Epidermal melanocyte (primary cell): Measurements from ENCODE around the gene HYAL1.
"Not testable (repeated sequence)": the region's sequence is repeated elsewhere in the genome, so short reads cannot be mapped to it uniquely, and the experiment has no call there.

Experiments
- DNase-seq: peaks from one replicate; pipeline ENCODE4 v3.0.0; 2011; ENCODE audit warnings: low spot score; ENCODE audit not compliant: insufficient read length

HYAL1 gene

DNA sequence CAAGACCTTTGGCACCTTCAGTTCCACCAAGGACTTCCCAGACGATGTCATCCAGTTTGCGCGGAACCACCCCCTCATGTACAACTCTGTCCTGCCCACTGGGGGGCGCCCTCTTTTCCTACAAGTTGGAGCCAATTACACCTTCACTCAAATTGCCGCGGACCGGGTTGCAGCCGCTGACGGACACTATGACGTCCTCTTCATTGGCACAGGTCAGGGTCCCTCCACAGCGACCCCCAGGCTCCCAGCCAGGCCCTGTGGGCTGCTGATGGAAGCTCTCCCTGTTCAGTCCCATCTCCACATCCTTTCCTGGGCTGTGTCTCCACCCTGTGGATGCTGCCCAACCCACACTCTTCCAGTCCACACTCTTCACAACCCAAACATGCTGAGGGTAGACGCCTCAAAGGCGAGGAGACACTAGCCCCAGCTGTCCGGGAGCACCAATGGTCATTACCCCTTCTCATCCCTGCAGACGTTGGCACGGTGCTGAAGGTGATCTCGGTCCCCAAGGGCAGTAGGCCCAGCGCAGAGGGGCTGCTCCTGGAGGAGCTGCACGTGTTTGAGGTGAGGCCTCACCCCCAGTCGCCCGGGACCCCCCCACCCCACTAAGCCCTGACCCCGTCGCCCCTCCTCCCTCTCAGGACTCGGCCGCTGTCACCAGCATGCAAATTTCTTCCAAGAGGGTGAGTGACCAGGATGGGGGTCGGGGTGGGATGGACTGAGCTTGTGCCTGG, 28.8 kb downstream of the HYAL1 start:
- no peak for DNase-seq

DNA sequence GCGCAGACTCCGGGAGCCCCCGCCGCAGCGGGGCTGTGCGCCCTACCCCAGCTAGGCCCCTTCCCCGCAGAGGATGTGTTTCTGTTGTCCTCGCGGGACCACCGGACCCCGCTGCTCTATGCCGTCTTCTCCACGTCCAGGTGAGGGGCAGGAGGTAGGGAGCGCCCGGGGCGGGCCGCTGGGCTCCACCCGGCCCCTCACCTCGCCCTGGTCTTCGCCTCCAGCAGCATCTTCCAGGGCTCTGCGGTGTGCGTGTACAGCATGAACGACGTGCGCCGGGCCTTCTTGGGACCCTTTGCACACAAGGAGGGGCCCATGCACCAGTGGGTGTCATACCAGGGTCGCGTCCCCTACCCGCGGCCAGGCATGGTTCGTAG, 29.7 kb downstream of the HYAL1 start:
- DNase-seq = no peak

DNA sequence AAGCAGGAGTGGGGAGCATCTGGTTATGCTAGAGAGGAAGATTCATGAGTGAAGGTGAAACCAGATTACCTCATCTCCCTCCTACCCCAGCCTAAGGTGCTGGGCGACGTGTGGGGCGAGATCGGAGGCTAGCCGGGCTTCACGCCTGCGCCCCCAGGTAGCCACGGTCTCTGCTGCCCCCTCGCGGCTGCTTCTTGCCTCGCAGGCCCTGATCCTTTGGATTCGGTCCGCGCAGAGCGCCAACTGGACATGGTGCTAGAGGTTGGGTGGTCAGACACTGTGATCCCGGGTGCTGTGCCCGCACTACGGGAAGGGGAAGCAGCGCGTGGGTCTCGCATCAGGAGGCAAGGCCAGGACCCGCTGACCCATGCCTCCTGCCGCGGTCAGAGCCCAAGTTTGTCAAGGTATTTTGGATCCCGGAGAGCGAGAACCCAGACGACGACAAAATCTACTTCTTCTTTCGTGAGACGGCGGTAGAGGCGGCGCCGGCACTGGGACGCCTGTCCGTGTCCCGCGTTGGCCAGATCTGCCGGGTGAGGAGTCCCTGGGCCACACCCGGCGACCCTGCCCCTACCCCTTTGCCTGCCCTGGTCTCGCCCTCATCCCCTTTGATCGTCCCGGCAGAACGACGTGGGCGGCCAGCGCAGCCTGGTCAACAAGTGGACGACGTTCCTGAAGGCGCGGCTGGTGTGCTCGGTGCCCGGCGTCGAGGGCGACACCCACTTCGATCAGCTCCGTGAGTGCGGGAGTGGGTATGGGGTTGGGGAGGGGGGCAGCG, 30.3 kb downstream of the HYAL1 start:
- DNase-seq = peak; percentile 97

DNA sequence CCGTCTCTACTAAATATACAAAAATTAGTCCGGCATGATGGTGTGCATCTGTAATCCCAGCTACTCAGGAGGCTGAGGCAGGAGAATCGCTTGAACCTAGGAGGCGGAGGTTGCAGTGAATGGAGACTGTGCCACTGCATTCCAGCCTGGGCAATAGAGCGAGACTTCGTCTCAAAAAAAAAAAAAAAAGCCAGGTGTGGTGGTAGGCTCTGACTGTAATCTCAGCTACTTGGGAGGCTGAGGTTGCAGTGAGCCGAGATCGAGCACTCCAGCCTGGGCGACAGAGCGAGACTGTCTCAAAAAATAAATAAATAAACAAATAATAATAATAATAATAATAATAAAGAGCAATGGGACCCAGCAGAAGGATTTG, 30.9 kb downstream of the HYAL1 start:
- DNase-seq = not testable (repeated sequence)

DNA sequence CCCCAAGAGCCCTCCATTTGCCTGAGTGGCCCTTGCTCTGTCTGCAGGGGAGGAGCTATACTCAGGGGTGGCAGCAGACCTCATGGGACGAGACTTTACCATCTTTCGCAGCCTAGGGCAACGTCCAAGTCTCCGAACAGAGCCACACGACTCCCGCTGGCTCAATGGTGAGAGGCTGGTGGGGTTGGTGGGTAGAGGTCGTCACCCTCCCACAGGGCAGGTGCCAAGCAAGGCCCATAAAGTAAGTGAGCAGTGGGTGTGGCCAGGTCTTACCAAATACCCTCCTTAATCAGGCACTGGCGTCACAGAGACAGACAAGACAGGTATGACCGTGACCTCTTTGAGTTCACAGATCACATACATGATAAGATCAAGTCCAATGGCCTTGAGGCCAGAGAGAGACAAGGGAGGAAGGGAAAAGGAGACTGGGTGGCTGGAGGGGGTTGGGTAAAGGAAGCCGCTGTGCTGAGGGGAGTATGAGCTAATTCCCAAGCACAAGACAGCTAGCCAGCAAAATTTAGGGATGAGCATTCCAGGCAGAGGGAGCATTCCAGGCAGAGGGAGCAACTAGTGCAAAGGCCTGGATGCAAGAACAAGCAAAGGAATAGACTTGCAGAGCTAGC, 31.9 kb downstream of the HYAL1 start:
- no peak for DNase-seq

DNA sequence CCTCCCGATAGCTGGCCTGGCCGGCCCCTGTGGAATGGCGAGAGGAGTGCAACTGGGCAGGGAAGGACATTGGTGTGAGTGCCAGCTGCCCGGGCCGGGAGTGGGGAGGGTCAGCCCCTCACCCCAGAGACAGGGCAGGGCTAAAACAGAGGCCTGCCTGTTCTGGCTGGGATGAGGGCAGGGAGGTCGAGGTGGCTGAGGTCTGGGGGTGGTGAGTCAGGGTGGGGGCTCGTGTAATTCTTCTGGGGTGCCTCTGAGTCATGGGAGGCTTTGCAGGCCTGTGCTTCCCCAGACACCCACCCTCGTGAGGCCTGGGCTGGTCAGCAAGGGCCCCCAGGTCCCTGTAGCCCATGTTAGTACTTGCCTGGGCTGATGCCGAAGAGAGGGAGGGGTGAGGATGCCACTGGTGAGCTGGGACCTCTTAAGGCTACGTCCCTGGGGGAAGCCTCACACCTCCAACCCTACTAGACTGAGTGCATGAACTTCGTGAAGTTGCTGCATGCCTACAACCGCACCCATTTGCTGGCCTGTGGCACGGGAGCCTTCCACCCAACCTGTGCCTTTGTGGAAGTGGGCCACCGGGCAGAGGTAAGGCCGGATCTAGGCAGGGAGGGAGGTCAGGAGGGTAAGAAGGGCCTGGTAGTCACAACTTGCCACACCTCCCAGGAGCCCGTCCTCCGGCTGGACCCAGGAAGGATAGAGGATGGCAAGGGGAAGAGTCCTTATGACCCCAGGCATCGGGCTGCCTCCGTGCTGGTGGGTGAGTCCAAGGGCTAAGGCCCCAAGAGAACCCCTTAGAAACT, 32.8 kb downstream of the HYAL1 start:
- DNase-seq = no peak

DNA sequence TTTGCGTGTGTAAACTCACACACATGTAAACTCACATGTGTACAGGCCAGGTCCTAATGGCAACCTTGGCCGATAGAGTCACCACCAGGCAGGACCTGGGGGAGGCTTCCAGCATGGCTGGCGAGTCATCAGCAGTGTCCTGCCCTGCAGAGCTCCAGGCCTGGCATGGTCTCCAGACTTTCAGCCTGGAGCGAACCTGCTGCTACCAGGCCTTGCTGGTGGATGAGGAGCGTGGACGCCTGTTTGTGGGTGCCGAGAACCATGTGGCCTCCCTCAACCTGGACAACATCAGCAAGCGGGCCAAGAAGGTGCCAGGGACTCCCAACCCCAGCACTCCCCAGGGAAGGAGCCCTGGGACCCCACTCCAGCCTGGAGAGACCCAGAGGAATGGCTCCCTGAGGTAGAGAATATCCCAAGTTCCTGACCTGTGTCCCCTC, 33.4 kb downstream of the HYAL1 start:
- DNase-seq = no peak

DNA sequence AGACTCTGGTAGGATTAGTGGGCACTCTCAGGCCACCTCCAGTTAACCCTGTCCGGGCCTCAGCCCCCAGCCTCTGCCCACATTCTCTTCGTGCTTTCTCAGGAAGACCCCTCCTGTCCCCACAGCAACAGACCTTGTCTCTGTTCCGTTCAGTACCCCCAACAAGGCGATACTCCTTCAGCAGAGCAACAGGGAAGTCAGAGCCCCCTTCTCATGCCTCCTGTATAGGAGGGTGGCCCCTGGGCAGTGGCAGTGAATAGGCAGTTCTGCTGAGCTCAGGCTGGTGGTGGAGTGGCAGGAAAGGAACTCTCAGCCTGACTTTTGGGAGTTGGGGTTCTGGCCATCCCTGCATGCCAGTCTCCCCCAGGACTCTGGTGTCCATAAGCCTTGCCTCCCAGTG, 33.9 kb downstream of the HYAL1 start:
- DNase-seq = no peak

DNA sequence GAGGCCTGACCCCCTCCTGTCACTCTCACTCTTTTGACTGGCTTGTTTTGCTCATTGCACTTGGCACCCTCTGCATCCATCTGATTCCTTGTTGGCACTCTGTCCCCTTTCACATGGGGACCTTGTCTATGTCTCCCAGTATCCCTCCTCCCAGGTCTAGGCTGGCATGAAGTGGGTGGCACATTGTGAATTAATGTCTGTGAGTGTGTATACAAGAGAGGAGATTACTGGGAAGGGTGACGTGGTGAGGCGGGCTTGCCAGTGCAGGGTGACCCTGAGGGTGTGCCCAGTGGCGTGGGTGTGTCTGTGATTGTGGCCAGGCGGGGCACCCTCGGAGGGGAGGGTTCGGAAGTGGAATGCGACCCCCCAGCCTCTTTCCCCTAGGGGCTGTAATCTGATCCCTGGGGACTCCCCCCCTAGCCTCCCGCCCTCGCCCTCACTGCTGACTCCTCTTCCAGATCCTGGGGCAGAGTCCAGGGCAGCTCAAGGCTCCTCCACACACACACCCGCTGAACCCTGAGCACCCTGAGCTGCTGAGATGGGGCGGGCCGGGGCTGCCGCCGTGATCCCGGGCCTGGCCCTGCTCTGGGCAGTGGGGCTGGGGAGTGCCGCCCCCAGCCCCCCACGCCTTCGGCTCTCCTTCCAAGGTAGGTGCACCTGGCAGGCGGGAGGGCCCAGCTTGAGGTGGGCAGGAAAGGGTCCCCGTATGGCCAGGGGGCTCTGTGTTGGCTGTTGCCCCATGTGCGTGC, 34.5 kb downstream of the HYAL1 start, which contains the start of gene SEMA3B:
Gene SEMA3B, plus strand, starts transcription at position 445 of the 749 bp plus-strand sequence. Its CDS starts 94 bp downstream, at position 539.
- DNase-seq = no peak

DNA sequence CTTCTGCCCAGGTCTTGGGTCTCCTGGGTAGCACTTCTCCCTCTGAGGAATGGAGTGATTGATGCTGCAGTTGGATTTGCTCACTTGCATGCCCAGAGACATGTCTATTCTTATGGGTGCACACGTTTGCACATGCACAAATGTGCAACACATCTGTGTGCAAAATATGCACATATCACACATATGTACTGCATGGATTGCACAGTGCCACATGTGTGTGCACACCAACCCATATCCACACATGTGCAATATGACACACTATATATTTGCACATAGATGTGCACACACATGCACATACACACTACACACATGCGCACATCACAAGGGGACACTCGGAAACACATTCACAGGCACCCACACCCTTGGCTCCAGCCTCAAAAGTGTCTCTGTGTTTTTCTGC, 35.1 kb downstream of the HYAL1 start:
- DNase-seq = no peak

DNA sequence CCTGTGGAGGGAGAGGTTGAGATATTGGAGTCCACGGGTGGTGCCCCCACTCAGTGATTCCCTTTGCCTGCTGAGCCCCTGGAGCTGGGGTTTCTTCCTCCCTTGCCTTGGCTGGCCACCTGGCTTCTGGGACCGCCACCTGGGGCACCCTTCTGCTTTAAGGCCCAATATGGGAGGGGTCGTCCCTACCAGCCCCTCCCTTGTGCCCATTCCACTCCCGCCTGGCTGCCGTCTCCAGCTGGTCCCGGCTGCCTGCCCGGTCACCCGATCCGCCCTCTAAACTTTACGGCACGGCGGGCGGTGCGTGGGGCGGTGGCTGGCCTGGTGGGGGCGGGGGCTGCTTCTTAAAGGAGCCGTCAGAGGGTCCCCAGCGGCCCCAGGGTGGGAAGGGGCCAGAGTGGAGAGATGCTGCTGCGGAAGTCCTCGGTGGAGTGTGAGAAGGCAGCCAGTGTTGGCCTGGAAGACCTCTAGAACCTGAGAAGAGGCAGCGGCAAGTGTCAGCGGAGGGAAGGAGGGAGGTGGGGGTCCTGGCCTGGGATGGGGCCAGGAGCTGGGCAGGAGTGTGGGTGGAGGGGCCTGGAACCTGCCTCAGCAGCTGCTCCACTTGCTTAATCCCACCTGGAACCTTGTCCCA, 36.0 kb downstream of the HYAL1 start:
- no peak for DNase-seq

DNA sequence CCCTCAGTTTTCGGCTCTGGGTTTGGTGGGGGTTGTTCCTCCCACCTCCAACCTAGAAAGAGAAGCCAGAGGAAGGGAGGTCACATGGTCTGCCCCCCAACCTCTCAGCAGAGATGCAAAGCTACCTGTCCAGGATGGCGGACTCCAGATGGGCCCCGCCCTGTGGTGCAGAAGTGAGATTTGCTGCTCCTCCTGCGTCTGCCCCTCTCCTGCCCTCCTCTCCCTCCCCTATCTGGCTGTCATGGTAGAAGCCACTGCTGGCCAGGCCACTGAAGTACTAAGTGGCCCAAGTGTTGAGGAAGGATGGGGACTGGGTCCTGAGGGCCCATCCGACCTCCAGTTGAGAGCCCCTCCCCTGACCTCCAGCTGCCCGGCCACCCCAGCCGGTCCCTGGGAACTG, 36.5 kb downstream of the HYAL1 start:
- DNase-seq = no peak

DNA sequence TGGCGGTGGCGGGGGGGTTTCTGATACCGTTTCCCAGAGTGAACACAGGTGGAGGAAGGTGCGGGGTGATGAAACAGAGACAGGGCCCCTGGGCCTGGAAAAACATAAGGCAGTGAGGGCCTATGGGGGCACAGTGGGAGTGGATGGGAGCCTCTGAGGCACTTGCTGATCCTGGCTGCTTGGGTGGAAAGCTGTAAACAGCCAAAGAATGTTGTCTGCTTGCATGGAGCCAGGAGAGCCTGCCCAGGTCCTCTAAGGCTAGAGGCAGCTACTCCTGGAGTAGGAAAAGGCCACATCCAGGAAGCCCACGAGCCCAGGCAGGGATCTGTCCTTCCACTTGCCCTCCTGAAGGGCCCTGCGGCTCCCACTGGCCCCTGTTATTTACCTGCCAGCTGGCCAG, 37.4 kb downstream of the HYAL1 start:
- DNase-seq = no peak

DNA sequence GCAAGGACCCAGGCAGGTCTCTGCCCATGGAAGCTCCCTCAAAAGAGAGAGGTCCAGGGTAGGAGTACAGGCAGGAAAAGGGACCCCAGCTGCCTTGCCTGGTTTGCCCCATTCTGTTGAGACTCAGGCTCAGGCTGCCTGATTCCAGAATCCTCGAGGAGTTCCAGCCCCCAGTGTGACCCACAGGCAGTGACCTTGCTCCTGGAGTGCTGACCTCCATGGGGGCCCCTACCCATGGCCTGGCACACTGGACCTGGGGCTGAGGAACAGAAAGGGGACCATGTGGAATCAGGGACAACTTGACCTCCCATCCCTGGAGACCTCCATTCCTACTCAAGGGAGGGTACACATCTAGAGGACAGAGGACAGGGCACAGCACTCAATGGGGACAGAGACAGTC, 37.8 kb downstream of the HYAL1 start:
- DNase-seq = no peak

DNA sequence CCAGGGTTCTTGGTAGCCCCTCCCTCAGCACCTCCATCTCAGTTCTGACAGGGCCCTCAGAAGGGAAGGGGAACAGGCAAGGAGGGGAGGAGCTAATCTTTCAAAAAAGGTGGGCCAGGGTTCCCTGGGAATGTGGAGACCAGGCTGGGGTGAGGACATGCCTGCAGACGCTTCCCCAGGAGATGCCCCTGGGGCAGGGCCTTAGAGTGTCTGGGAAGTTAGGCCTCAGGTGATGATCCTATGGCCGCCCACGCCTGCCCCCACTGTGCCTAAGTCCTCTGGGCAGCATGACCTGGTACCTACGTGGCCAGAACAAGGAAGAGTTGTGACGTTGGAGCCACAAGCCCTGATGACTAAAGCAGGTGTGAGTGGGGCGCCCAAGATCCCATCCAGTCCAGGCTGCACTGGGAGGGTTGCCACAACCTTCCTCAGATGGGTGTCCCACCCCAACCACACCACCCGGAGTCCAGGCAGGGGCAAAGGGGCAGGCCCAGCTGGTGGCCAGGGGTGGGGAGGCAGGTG, 38.3 kb downstream of the HYAL1 start:
- no peak for DNase-seq

DNA sequence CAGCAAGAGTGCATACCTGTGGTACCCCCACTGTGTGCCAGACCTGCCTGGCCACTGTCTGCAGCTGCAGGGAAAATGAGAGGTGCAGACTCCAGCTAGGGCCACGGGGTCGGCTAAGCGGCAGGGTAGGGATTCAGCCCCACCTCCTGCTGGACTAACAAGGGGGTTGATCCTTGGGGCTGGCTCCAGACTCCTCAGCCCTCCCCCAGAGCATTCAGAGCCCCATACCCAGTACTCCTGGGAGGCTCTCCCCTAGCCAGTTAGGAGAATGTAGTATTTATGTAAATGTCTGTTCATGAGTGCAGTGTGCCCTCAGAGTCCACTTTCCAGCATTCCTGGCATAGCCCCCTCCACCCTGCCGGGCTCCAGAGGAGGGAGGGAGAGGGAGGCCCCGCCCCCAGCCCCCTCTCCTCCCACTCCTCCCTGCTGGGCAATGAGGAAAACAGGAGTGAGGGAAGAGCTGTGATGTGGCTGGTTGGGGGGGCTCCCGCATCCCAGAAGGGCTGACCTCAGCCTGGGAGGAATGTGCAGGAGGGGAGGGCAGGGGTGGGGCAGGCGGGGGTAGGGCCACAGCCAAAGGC, 38.9 kb downstream of the HYAL1 start:
- DNase-seq = peak; percentile 85

DNA sequence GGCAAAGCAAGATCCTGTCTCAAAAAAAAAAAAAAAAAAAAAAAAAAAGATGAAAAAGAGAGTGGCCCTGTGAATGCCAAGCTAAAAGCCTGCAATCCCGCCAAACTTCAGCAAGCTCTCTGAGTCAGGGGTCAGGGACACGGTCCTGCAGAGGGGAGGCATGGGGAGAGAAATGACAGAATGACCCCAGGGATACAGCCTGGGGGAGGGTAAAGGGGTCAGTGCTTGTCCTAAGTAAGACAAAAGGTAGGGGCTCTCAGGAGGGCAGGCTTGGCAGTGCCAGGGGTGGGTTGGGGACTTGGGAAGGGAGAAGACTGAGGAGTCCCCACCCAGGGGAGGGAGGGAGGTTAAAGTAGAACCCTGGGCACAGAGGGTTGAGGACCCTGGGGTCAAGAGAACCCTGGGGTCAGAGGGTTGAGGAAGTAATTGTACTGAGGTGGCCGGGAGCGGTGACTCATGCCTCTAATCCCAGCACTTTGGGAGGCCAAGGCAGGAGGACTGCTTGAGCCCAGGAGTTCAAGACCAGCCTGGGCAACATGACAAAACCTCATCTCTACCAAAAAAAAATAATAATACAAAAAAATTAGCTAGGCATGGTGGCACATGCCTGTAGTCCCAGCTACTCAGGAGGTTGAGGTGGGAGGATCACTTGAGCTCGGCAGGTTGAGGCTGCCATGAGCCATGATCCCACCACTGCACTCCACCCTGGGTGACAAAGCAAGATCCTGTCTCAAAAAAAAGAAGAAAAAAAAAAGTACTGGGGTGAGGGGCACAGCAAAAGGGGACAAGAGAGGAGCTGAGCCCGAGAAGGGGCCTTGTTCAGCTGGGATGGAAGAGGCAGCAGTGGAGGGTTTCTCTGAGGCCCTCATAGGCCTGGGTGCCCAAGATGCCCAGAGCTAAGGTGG, 39.6 kb downstream of the HYAL1 start:
- DNase-seq = no peak

DNA sequence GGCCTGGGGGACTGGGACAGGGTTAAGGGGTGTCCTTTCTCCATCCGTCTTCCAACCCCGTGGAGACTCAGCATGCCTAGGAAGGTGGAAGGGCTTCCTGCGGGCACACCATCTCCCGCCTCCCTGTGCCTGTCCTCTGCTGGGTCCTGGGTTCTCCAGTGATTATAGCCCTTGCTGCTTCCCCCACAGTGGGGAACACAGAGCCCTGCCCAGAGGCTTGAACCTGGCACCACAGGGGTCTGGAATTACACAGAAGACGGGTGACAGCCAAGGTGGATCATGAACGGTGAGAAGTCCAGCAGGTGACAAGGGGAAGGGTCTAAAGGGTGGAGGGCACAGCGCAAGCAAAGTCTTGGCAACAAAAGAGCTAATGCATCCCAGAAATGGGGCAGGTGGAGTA, 40.6 kb downstream of the HYAL1 start:
- DNase-seq = no peak

DNA sequence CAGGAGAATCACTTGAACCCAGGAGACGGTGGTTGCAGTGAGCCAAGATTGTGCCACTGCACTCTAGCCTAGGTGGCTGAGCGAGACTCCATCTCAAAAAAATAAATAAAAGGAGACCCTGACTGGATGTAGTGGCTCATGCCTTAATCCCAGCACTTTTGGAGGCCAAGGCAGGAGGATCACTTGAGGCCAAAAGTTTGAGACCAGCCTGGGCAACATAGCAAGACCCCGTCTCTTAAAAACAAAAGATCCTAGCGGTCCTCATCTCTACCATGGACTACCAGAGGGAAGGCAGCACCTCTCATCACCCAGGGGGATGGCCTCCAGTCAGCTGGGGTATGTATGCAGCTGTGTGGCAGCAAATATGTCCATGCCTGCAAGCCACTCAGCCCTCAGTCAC, 41.2 kb downstream of the HYAL1 start:
- DNase-seq = not testable (repeated sequence)
